HG02642 (cell line): ENCODE results near the gene BEAN1.
"Not testable (repeated sequence)": the region's sequence is repeated elsewhere in the genome, so short reads cannot be mapped to it uniquely, and the experiment has no call there.

Experiments
- ATAC-seq: cut with Tn5 transposase; IDR thresholded peaks from one replicate; pipeline ENCODE4 v1.9.1; 2021; ENCODE audit warnings: mild to moderate bottlenecking; ENCODE audit not compliant: unreplicated experiment, poor library complexity

The BEAN1 gene

GRCh38 chr16:66438536-66438935 is 11.4 kb downstream of the BEAN1 start:
- ATAC-seq = no peak

GRCh38 chr16:66439051-66439730 is 12.1 kb downstream of the BEAN1 start:
- ATAC-seq = no peak

- no peak for ATAC-seq
Measured at GRCh38 chr16:66440271-66440802, 13.2 kb downstream of the BEAN1 start.

- ATAC-seq = no peak
Measured at GRCh38 chr16:66440970-66441369, 13.9 kb downstream of the BEAN1 start.

- ATAC-seq = no peak
Measured at GRCh38 chr16:66441586-66442375, 14.7 kb downstream of the BEAN1 start.

- no peak for ATAC-seq
Measured at GRCh38 chr16:66442502-66443268, 15.6 kb downstream of the BEAN1 start.

- no peak for ATAC-seq
Measured at GRCh38 chr16:66443269-66443652, 16.2 kb downstream of the BEAN1 start.

- ATAC-seq = no peak
Measured at GRCh38 chr16:66444049-66444481, 17.0 kb downstream of the BEAN1 start.

- ATAC-seq = no peak
Measured at GRCh38 chr16:66446737-66447136, 19.6 kb downstream of the BEAN1 start.

GRCh38 chr16:66447491-66447890 is 20.4 kb downstream of the BEAN1 start:
- ATAC-seq = no peak

- ATAC-seq = no peak
Measured at GRCh38 chr16:66451548-66451947, 24.5 kb downstream of the BEAN1 start.

GRCh38 chr16:66453230-66453629 is 26.1 kb downstream of the BEAN1 start:
- not testable (repeated sequence) for ATAC-seq

- no peak for ATAC-seq
Measured at GRCh38 chr16:66454751-66455150, 27.7 kb downstream of the BEAN1 start.

GRCh38 chr16:66455970-66456369 is 28.9 kb downstream of the BEAN1 start:
- ATAC-seq = no peak

- ATAC-seq = no peak
Measured at GRCh38 chr16:66457888-66458287, 30.8 kb downstream of the BEAN1 start.

- ATAC-seq = no peak
Measured at GRCh38 chr16:66458292-66458691, 31.2 kb downstream of the BEAN1 start.

GRCh38 chr16:66458853-66459252 is 31.8 kb downstream of the BEAN1 start:
- ATAC-seq = no peak

GRCh38 chr16:66459878-66460277 is 32.8 kb downstream of the BEAN1 start:
- ATAC-seq = no peak

- ATAC-seq = no peak
Measured at GRCh38 chr16:66460703-66461102, 33.6 kb downstream of the BEAN1 start.

- ATAC-seq = no peak
Measured at GRCh38 chr16:66462912-66463311, 35.8 kb downstream of the BEAN1 start.

- not testable (repeated sequence) for ATAC-seq
Measured at GRCh38 chr16:66465946-66466345, 38.9 kb downstream of the BEAN1 start.
